Pancreas (tissue), 10 donors: ENCODE data around the gene MTREX. TPM values are rescaled to one million over a fixed set of nuclear protein-coding genes. Genes with fewer than 3 reads are reported as not detected.

ENCODE experiments used
- ATAC-seq, 4 donors: fragments of 200-7000 bp; cut with Tn5 transposase; one replicate each; pipeline versions ENCODE4 v1.8.0 to v1.9.1; 2020; ENCODE audit warnings: mild to moderate bottlenecking in 4 of 4, moderate library complexity in 4 of 4
- DNase-seq, 6 donors: peaks; one replicate each; pipeline ENCODE4 v3.0.0-alpha.2; 2020
- FAIRE-seq: peaks from 2 replicates; lab custom pipeline; 2012; peaks lifted over from hg19 to GRCh38; lab: Jason Lieb, UNC
- H3K27ac ChIP-seq, 4 donors: fragments of 200-600 bp; sonication (generic); 1 replicate in 3 of 4; 2 replicates in 1 of 4; pipeline versions ENCODE4 v1.5.0 to v1.8.0; 2020
- H3K27me3 ChIP-seq, 4 donors: fragments of 200-600 bp; one replicate each; pipeline ENCODE4 v1.8.0; 2021
- H3K36me3 ChIP-seq, 3 donors: fragments of 200-600 bp; sonication (generic) in 1 of 3; one replicate each; pipeline versions ENCODE4 v1.5.0 to v1.8.0; 2020 to 2021
- H3K4me1 ChIP-seq, 3 donors: fragments of 200-600 bp; one replicate each; pipeline ENCODE4 v1.8.0; 2021
- H3K4me3 ChIP-seq, 4 donors: fragments of 200-600 bp; sonication (generic) in 2 of 4; one replicate each; pipeline versions ENCODE4 v1.5.0 to v1.8.0; 2020 to 2021
- H3K9me3 ChIP-seq, 4 donors: fragments of 200-600 bp; one replicate each; pipeline ENCODE4 v1.8.0; 2021
- CTCF ChIP-seq, 4 donors: fragments of 200-600 bp; sonication (generic) in 3 of 4; IDR thresholded peaks; one replicate each; pipeline versions ENCODE4 v1.5.0 to v1.8.0; 2021; ENCODE audit warnings: antibody characterized with exemption in 4 of 4
- WGBS, 2 donors: extraction: QIAGEN DNeasy Blood & Tissue Kit; methylation state at CpG; one replicate each; pipeline ENCODE4 v1.1.7; 2013; 5-methylcytosine and 5-hydroxymethylcytosine counted together
- intact Hi-C, 3 donors: fragments of 100-400 bp; cut with DNase I; formaldehyde crosslinking; loops; one replicate each; pipeline versions ENCODE4 v1.11.1 to v1.14.2; 2022
- polyA plus RNA-seq, 2 donors: library from polyadenylated mRNA; stranded (reverse); fragments of 200-250 nt; gene quantifications; one replicate each; pipeline ENCODE4 v1.2.3, GENCODE V29; 2013
- total RNA-seq, 6 donors: library from RNA; stranded (reverse); fragmentation: NEBNext Ultra II Directional in 4 of 6; extraction: Animal tissue kit (Norgen Biotek cat#: 25700) in 4 of 6; gene quantifications; one replicate each; pipeline versions ENCODE4 v1.2.1 to v1.2.4, GENCODE V29; 2021 to 2023
- donor health status: healthy with polysubstance abuse.
- donor health status: DM: no; HTN: no; CAD: no; lungs with moderate emphysema.
- donor health status: DM: no; HTN: no; CAD: no.
- donor health status: control.
- donor health status: control.
- donor health status: Bipolar disorder and iron deficiency.
- donor health status: DM: yes; HTN: yes; CAD: no.
- donor health status: DM: no; HTN: no; CAD: no.
- donor health status: DM: no; HTN: no; CAD: no.
- donor health status: DM: yes; HTN: yes; CAD: no.

MTREX gene
- total and polyA plus RNA-seq, 8 donors = 13.1 to 36.0 (median 30.7) TPM

DNA sequence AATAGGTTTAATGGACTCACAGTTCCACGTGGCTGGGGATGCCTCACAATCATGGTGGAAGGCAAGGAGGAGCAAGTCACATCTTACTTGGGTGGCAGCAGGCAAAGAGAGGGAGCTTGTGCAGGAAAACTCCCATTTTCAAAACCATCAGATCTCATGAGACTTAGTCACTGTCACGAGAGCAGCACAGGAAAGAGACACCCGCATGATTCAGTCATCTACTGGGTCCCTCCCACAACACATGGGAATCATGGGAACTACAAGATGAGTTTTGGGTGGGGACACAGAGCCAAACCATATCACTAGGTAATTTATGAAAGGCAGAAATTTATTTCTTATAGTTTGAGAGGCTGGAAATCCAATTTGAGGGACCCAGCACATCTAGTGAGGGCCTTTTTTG, 40.0 kb downstream of the MTREX start:
- no peak for DNase-seq
- H3K36me3 ChIP-seq = peaks cover 5 to 25% (median 15%) of the 10 kb centered on the region in 3 donors
- WGBS, 2 donors = 94 to 96% methylated on average over 3 of the region's 3 CpGs
- no peaks in the 10 kb centered on the region for H3K27me3 ChIP-seq
- no peaks in the 10 kb centered on the region for H3K9me3 ChIP-seq
- intact Hi-C loops = no loop called here
- no peak overlapping the region for H3K27ac ChIP-seq
- no peak for FAIRE-seq
- H3K4me1 ChIP-seq = peaks cover 0 to 24% (median 16%) of the 10 kb centered on the region in 3 donors
- no peak overlapping the region for H3K4me3 ChIP-seq
- no peak for TF ChIP-seq CTCF (IDR thresholded peaks at IDR 0.05)
- no peak for ATAC-seq

DNA sequence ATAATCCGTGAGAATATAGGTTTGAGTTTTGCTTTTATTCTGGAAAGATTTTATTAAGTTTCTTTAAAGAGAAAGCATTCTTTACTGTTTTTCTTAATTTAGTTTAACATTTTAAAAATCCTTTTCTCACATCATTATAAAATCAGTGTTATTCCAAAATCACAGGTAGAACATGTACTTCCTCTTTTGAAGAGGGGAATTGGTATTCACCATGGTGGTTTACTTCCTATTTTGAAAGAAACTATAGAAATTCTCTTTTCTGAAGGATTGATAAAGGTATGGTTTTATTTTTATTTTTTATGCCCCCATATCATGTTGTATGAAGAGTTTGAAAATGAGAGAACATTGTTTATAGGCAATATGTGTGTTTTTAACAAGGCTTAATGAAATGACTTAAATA, 43.0 kb downstream of the MTREX start:
- peak; percentile 39 for FAIRE-seq
- 94 to 96% methylated on average over 1 of the region's 1 CpG for WGBS, 2 donors
- DNase-seq = no peak
- Histone ChIP-seq H3K4me3 (no peak overlapping the region), H3K27ac (no peak overlapping the region), H3K36me3 (peaks cover 9 to 55% (median 24%) of the 10 kb centered on the region in 3 donors), H3K27me3 (no peaks in the 10 kb centered on the region), H3K9me3 (no peaks in the 10 kb centered on the region), H3K4me1 (peaks cover 0 to 3% (median 0%) of the 10 kb centered on the region in 3 donors)
- no peak for TF ChIP-seq CTCF (IDR thresholded peaks at IDR 0.05)
- intact Hi-C loops = no loop called here
- ATAC-seq = no peak

- no peak for ATAC-seq
- no peak for FAIRE-seq
- H3K4me1 ChIP-seq = no peaks in the 10 kb centered on the region
- DNase-seq = no peak
- H3K36me3 ChIP-seq = peaks cover 4 to 44% (median 9%) of the 10 kb centered on the region in 3 donors
- intact Hi-C loops = no loop called here
- H3K27me3 ChIP-seq = no peaks in the 10 kb centered on the region
- no peak for TF ChIP-seq CTCF (IDR thresholded peaks at IDR 0.05)
- H3K4me3 ChIP-seq = no peak overlapping the region
- 90 to 98% methylated on average over 4 of the region's 4 CpGs for WGBS, 2 donors
- H3K9me3 ChIP-seq = no peaks in the 10 kb centered on the region
- H3K27ac ChIP-seq = no peak overlapping the region
Observed at GRCh38 chr5:55356896-55357295, 49.1 kb downstream of the MTREX start.

DNA sequence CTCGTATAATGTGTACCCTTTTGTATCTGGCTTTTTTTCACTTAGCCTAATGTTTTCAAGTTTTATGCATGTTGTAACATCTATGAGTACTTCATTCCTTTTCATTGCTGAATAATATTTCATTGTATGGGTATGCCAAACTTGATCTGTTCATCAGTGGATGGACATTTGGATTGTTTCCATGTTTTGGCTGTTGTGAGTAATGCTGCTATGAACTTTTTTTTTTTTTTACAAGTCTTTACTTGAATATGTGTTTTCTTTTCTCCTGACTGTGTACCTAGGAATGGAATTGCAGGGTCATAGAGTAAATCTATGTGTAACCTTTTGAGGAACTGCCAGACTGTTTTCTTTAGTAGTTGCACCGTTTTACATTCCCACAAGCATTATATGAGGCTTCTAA, 52.4 kb downstream of the MTREX start:
- TF ChIP-seq CTCF (IDR thresholded peaks at IDR 0.05) = no peak
- ATAC-seq (no peak), FAIRE-seq (no peak), DNase-seq (no peak)
- Histone ChIP-seq H3K9me3 (no peaks in the 10 kb centered on the region), H3K4me1 (peaks cover 0 to 6% (median 5%) of the 10 kb centered on the region in 3 donors), H3K27me3 (no peaks in the 10 kb centered on the region), H3K4me3 (no peak overlapping the region), H3K36me3 (peaks cover 0 to 19% (median 0%) of the 10 kb centered on the region in 3 donors), H3K27ac (no peak overlapping the region)
- intact Hi-C loops = no loop called here
- WGBS, 2 donors = 88 to 95% methylated on average over 2 of the region's 2 CpGs

GRCh38 chr5:55363856-55364255, 56.1 kb downstream of the MTREX start:
- Histone ChIP-seq H3K27ac (no peak overlapping the region), H3K4me1 (peaks cover 0 to 6% (median 5%) of the 10 kb centered on the region in 3 donors), H3K9me3 (no peaks in the 10 kb centered on the region), H3K27me3 (no peaks in the 10 kb centered on the region), H3K36me3 (peaks cover 0 to 11% (median 0%) of the 10 kb centered on the region in 3 donors), H3K4me3 (no peak overlapping the region)
- no peak for TF ChIP-seq CTCF (IDR thresholded peaks at IDR 0.05)
- ATAC-seq = no peak
- FAIRE-seq = no peak
- 96 to 99% methylated on average over 3 of the region's 3 CpGs for WGBS, 2 donors
- intact Hi-C loops = no loop called here
- no peak for DNase-seq
